HT-29 (cell line): ENCODE measurements around the gene SANBR. TPM values are rescaled to one million over a fixed set of nuclear protein-coding genes. Genes with fewer than 3 reads are reported as not detected.
"Not testable (repeated sequence)": the region's sequence is repeated elsewhere in the genome, so short reads cannot be mapped to it uniquely, and the experiment has no call there.

Source experiments
- DNase-seq: peaks from one replicate; pipeline ENCODE4 v3.0.0-alpha.2; 2015; ENCODE audit warnings: low spot score
- total RNA-seq: library from RNA; depleted of rRNA; stranded (reverse); fragments of >200 nt; shearing (Covaris generic); gene quantifications from 2 replicates; pipeline ENCODE4 v1.2.3, GENCODE V29; 2014; rRNA removed

The SANBR gene
- 3.3 and 8.9 TPM in 2 replicates for total RNA-seq

DNA sequence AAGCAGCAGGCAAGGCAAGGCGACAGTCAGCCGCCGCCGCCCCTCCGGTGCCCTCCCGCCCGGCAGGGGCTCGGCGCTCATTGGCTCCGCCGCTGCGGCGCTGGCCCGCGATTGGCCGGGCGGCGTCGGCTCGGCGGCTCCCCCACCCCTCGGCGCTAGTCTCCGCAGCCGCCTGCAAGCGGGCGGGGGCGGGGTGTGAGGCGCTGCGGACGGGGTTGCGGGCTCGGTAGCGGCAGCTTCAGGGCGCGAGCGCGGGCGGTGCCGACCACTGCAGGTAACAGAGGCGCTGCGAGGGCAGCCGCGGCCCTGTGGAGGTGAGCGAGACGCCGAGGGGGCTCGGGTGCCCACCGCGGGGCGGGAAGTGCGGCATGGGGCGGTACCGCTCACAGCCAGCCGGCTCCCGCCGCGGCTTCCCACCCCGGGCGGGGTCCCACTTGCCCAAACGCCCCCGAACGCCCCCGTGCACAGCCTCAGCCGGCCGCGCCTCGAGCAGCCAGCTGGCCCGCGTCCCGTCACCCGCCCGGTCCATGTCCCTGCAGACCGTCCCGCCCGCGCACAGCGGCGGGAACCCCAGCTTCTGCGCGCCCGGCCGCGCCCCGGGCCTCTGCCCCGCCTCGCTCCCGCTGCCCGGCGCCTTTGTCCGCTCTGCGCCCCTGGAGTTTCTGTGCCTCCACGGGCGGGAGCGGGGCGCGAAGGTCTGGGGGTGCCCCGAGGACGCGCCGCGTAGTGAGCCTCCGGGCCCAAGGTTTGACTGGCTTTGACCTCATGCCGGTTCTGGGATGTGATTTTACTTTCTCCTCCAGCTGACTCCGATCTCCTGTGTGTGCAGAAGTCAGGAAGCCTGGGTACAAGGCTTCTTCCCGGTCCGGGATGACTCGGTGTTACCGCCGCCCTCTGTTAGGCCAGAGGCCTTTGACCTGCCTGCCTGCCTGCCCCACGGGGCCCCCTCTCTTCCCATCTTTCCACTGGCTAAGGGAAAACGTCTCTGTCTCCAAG, at the start of gene SANBR:
Gene SANBR (plus strand): TSS at position 158 of the 996 bp plus-strand sequence. CDS start 4,480 bp downstream, outside the sequence.
- peak; percentile 94 for DNase-seq

DNA sequence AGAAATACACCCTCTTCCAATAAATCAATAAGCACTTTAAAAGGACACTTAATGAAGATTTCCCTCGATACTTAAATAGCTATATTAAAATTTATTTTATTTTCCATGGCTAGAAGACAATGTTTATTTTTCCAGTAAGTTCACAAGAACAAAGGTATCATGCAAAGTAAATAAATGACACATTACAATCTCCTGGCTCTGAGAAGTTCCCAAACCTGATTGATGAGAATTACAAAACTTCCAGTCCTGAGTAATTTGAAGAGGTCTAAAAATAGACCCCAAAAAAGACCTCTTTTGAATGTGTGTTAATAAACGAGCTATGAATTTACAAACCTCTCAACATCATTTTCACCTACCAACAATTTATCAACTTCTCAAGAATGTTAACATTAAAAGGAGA, 49.7 kb upstream of the SANBR start:
- peak; percentile 75 for DNase-seq

DNA sequence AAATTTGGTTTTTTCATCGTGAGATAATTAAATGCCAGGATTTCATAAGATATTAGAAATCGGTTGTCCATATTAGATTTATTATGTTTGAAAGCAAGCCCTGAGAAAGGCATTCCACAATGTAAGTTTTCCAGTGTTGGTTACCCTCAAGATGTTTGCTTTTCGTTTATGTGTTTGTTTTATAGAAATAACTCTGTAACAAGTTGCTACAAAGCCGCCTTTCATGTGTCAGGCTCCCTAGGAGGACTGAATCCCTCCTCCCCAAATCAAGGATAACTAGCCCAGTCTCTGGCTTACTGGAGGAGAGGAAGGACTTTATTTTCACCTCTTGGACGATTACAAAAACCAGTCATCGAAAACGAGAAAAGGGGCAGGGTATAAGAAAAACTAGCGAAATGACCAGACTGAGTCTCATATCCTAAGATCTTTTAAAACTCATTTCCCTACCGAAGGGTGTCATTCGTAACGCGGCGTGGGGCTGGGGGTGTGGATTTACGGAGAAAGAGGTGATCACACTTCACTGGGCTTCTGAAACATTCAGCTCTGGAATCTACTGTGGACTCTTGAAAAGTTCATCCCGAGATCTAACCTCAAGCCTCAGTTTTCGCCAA, 49.2 kb upstream of the SANBR start:
- DNase-seq = peak; percentile 63

GRCh38 chr2:61017003-61017555, 48.6 kb upstream of the SANBR start:
- DNase-seq = peak; percentile 95

- peak; percentile 72 for DNase-seq
Measured at GRCh38 chr2:61017556-61018317, 47.9 kb upstream of the SANBR start, which contains the start of the genes PEX13 and PUS10. PEX13 (plus strand) TSS chr2:61017720; CDS start chr2:61017760, 40 bp downstream. PUS10 (minus strand) TSS chr2:61018255; CDS start chr2:61011890, 6,365 bp downstream.

DNA sequence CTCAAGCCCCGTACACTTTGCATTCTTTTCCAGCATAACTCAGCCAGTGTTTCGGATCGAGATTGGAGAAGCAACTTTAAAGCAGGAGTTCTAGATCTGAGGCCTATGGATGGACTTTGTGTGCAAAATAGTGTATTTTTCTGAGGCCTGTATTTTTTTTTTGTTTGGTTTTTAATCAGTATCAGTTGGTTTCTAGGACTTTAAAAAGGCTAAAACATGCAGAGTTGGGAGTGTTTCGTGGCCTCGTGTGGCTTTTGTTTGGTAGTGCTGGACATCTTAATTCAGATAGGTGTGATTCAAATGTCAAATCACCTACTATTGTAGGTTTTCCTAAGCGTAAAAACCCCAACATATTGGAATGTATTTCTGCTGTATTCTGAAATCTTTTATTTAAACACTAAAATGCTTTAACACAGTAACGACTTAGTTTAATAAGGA, 47.3 kb upstream of the SANBR start:
- DNase-seq = peak; percentile 70

GRCh38 chr2:61018798-61019197, 46.9 kb upstream of the SANBR start:
- DNase-seq = no peak

DNA sequence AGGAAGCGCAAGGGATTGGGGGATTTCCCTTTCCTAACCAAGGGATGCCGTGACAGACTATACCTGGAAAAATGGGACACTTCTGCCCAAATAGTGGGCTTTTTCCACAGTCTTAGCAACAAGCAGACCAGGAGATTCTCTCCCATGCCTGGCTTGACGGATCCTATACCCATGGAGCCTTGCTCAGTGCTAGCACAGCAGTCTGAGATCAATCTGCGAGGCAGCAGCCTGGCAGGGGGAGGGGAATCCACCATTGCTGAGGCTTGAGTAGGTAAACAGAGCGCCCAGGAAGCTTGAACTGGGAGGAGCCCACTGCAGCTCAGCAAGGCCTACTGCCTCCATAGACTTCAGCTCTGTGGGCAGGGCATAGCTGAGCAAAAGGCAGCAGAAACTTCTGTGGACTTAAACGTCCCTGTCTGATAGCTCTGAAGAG, 44.4 kb upstream of the SANBR start:
- no peak for DNase-seq

GRCh38 chr2:61023670-61024069, 42.0 kb upstream of the SANBR start:
- DNase-seq = no peak

DNA sequence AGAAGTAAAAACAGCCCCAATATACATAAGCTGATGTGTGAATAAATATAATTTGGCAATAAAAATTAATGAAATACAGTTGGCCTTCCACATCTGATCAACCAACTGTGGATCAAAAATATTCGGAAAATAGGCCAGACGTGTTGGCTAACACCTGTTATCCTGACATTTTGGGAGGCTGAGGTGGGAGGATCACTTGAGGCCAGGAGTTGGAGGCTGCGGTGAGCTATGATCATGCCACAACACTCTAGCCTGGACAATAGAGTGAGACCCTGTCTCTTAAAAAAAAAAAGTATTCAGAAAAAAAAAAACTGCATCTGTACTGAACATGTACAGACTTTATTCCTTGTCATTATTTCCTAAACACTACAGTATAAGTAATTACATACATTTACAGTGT, 36.1 kb upstream of the SANBR start:
- no peak for DNase-seq

DNA sequence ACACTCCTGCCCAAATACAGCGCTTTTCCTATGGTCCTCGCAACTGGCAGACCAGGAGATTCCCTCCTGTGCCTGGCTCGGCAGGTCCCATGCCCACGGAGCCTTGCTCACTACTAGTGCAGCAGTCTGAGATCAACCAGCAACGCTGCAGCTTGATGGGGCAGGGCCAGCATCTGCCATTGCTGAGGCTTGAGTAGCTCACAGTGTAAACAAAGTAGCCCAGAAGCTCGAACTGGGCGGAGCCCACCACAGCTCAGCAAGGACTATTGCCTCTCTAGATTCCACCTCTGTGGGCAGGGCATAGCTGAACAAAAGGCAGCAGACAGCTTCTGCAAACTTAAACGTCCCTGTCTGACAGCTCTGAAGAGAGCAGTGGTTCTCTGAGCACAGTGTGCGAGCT, 31.1 kb upstream of the SANBR start:
- DNase-seq = not testable (repeated sequence)

DNA sequence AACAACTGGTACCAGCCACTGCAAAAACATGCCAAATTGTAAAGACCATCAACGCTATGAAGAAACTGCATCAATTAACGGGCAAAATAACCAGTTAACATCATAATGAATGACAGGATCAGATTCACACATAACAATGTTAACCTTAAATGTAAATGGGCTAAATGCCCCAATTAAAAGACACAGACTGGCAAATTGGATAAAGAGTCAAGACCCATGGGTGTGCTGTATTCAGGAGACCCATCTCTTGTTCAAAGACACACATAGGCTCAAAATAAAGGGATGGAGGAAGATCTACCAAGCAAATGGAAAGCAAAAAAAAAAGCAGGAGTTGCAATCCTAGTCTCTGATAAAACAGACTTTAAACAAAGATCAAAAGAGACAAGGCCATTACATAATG, 29.0 kb upstream of the SANBR start:
- not testable (repeated sequence) for DNase-seq

- DNase-seq = no peak
Measured at GRCh38 chr2:61042807-61043206, 22.9 kb upstream of the SANBR start.

DNA sequence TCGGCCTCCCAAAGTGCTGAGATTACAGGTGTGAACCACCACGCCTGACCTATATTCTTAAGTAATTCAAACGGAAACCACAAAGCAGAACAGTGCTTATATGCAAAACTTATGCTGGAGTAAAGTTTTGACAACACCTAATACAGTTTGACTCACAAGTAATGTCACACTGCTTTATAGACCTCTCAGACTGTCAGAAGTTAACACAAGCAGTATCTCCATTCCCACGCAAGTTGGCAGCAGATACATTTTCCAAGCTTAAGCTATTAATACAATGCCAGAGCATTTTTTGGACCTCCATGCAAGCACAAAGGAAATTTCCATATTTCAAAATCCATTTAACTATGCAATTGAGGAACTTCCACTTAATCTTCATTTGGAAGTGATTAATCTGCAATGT, 21.0 kb upstream of the SANBR start:
- no peak for DNase-seq

- DNase-seq = no peak
Measured at GRCh38 chr2:61045226-61045625, 20.4 kb upstream of the SANBR start.

DNA sequence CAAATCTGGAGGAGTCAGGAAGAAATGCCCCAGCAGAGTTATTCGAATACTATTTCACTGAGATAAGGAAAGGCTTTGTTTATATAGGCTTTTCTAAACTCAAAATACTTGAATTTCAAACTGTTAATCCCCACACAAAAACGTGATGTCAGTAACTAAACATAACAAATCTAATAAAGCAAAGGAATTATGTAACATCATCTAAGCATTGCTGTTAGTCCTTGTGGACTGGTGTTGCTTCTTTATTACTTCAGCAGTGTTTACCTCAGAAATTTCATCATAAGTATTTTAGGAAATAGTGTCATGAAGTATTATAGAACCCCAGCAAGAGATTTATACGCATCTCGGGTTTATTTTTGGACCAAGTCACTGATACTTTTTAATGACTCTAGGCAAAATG, 19.7 kb upstream of the SANBR start:
- DNase-seq = no peak

DNA sequence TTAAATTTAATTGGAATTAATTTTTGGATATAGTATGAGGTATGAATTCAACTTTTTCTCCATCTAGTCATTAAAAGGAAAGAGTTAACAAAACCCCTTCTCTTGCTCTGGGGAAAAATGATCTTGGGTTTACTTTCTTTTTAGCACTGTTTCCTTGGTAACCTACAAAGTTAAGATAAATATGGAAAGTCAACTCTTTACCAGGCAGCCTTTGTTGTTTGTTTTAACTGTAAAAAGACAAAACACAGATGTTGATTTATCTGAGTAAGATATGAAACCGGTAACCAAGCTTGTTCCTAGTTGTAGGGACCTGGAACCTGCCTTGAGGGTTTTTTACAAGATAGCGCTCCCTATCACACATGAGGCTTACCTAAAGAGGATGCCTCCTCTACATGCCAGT, 10.1 kb upstream of the SANBR start:
- DNase-seq = no peak

GRCh38 chr2:61057562-61057961, 8.1 kb upstream of the SANBR start:
- DNase-seq = no peak

DNA sequence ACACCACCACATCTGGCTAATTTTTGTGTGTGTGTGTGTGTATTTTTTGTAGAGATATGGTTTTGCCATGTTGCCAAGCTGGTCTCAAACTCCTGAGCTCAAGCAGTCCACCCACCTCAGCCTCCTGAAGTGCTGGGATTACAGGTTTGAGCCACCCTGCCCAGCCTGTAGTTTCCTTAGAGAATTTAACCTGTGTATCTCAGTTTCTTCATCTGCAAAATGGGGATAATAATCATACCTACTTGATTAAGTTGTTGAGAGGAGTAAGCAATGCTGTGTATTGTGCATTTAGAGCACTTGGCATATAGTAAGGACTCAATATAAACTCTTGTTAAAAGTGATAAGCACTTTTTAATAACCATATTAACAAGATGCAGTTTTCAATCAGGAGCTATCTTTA, 6.3 kb upstream of the SANBR start:
- DNase-seq = no peak

DNA sequence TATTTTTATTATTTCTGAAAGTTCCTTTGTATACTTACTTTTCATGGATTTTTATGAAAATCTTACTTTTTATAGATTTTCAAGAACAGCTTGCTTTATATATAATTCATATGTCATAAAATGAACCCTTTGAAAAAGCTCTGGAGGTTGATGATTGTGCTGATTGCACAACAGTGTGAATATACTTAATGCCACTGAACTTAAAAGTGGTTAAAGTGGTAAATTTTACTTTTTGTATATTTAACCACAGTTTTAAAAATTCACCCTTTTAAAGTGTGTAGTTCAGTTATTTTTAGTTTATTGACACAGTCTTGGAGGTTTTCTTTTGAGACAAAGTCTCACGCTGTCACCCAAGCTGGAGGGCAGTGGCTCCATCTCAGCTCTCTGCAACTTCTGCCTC, 8.4 kb downstream of the SANBR start:
- no peak for DNase-seq

GRCh38 chr2:61085883-61086282, 20.2 kb downstream of the SANBR start:
- DNase-seq = no peak
